Keratinocyte (primary cell): ENCODE results near the gene IFT172. TPM values are rescaled to one million over a fixed set of nuclear protein-coding genes. Genes with fewer than 3 reads are reported as not detected.

Source experiments
- DNase-seq: peaks from one replicate; pipeline ENCODE4 v3.0.0-alpha.2; 2011; ENCODE audit warnings: low read depth, missing footprints, low spot score
- FAIRE-seq: peaks from 2 replicates; lab custom pipeline; 2011; peaks lifted over from hg19 to GRCh38; lab: Jason Lieb, UNC
- H2AFZ ChIP-seq: 2 replicates; pipeline ENCODE4 v1.6.0; 2012; ENCODE audit warnings: low read length, control low read depth, inconsistent platforms; ENCODE audit not compliant: control insufficient read depth
- H3K27ac ChIP-seq: 2 replicates; pipeline ENCODE4 v1.5.1; 2011; ENCODE audit warnings: low read length; ENCODE audit not compliant: control insufficient read depth, insufficient read depth
- H3K27me3 ChIP-seq: 3 replicates; pipeline ENCODE4 v1.6.0; 2011; ENCODE audit warnings: low read length; ENCODE audit not compliant: control insufficient read depth, insufficient read depth; ENCODE audit errors: extremely low read depth
- H3K36me3 ChIP-seq, 2 experiments: 2 replicates in 1 of 2; 3 replicates in 1 of 2; pipeline ENCODE4 v1.5.1; 2011; ENCODE audit warnings: low read length in 2 of 2, mild to moderate bottlenecking in 1 of 2; ENCODE audit not compliant: control insufficient read depth in 2 of 2, insufficient read depth in 2 of 2; ENCODE audit errors: extremely low read depth in 1 of 2
- H3K4me1 ChIP-seq: 3 replicates; pipeline ENCODE4 v1.5.1; 2011; ENCODE audit warnings: low read length; ENCODE audit not compliant: control insufficient read depth, insufficient read depth; ENCODE audit errors: extremely low read depth
- H3K4me2 ChIP-seq: 3 replicates; pipeline ENCODE4 v1.6.0; 2011; ENCODE audit warnings: low read depth, low read length; ENCODE audit not compliant: control insufficient read depth, insufficient read depth; ENCODE audit errors: extremely low read depth
- H3K4me3 ChIP-seq, 3 experiments: fragments of 200-600 bp in 1 of 3; sonication (generic) in 1 of 3; 2 replicates in 2 of 3; 3 replicates in 1 of 3; pipeline ENCODE4 v1.5.1; 2011 to 2016; ENCODE audit warnings: low read length in 3 of 3, mild to moderate bottlenecking in 3 of 3, control low read depth in 2 of 3, inconsistent platforms in 1 of 3, low read depth in 1 of 3, mixed read lengths in 1 of 3, mixed run types in 1 of 3, moderate library complexity in 1 of 3; ENCODE audit not compliant: control insufficient read depth in 2 of 3, insufficient read depth in 2 of 3; ENCODE audit errors: extremely low read depth in 1 of 3
- H3K79me2 ChIP-seq: 2 replicates; pipeline ENCODE4 v1.6.0; 2012; ENCODE audit warnings: low read length; ENCODE audit not compliant: control insufficient read depth, insufficient read depth
- H3K9ac ChIP-seq: 3 replicates; pipeline ENCODE4 v1.6.0; 2011; ENCODE audit warnings: low read length; ENCODE audit not compliant: control insufficient read depth, insufficient read depth; ENCODE audit errors: extremely low read depth
- H3K9me1 ChIP-seq: 3 replicates; pipeline ENCODE4 v1.6.0; 2011; ENCODE audit warnings: low read length; ENCODE audit not compliant: control insufficient read depth, insufficient read depth; ENCODE audit errors: extremely low read depth
- H3K9me3 ChIP-seq: 2 replicates; pipeline ENCODE4 v1.5.1; 2012; ENCODE audit warnings: low read depth, low read length; ENCODE audit not compliant: control insufficient read depth
- H4K20me1 ChIP-seq: 3 replicates; pipeline ENCODE4 v1.6.0; 2011; ENCODE audit warnings: low read length; ENCODE audit not compliant: control insufficient read depth, insufficient read depth; ENCODE audit errors: extremely low read depth
- EZH2 ChIP-seq: IDR thresholded peaks from one replicate; pipeline ENCODE4 v1.6.1; 2012; ENCODE audit warnings: inconsistent platforms, mild to moderate bottlenecking, low read length, moderate library complexity
- dilution Hi-C: fragments of 300-500 bp; cut with MboI; formaldehyde crosslinking; loops from one replicate; pipeline ENCODE4 v1.7.0; 2020; ENCODE audit warnings: low sequenced_read_pairs; ENCODE audit not compliant: extremely low pct_ligation_motif_present
- polyA plus RNA-seq, 5 experiments: library from polyadenylated mRNA; depleted of rRNA in 3 of 5; stranded (reverse) in 3 of 5; stranded (forward) in 1 of 5; unstranded in 1 of 5; fragments of >200 nt; gene quantifications; 1 replicate in 1 of 5; 2 replicates in 3 of 5; 3 replicates in 1 of 5; pipeline versions ENCODE4 v1.2.1 to v1.2.3, GENCODE V29; 2011 to 2012; ENCODE audit warnings: missing spikeins in 2 of 5, low read depth in 1 of 5, low replicate concordance in 1 of 5
- TF ChIP-seq, protein P1 (sequence below), 3 experiments: IDR thresholded peaks in 1 of 3; conservative IDR thresholded peaks in 1 of 3; optimal IDR thresholded peaks in 1 of 3; 2 replicates in 2 of 3; 3 replicates in 1 of 3; pipeline versions ENCODE3 to v1.5.1; 2011; ENCODE audit warnings: low read length in 3 of 3, mild to moderate bottlenecking in 3 of 3, moderate library complexity in 2 of 3, control low read depth in 1 of 3, inconsistent platforms in 1 of 3; ENCODE audit not compliant: insufficient read depth in 2 of 3; ENCODE audit errors: extremely low read depth in 1 of 3

The IFT172 gene
- polyA plus RNA-seq, 1 donor (not counting 4 experiments of a cell fraction or from before 2014, with no cell fraction given): 12.7 TPM

DNA sequence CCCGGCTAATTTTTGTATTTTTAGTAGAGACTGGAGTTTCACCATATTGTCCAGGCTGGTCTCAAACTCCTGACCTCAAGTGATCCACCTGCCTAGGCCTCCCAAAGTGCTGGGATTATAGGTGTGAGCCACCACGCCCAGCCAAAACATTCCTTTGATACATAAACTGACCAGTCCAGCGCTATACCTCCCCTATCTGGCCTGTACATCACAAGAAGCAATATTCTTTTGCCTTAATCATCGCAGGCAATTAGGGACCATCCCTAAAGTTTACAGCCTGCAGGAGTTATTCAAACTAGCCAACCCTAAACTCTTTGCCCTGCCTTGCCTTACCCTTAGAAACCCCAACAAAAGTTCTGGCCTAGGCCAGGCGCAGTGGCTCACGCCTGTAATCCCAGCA, 73.4 kb downstream of the IFT172 start:
- Histone ChIP-seq H3K27me3 (no peaks in the 10 kb centered on the region), H3K36me3 (no peaks in the 10 kb centered on the region), H3K79me2 (no peaks in the 10 kb centered on the region), H3K9ac (no peak overlapping the region), H3K9me1 (no peaks in the 10 kb centered on the region), H3K9me3 (no peaks in the 10 kb centered on the region), H2AFZ (no peak overlapping the region), H4K20me1 (no peaks in the 10 kb centered on the region), H3K4me2 (no peak overlapping the region), H3K4me1 (no peaks in the 10 kb centered on the region), H3K4me3 (no peak overlapping the region), H3K27ac (no peak overlapping the region)
- DNase-seq (no peak), FAIRE-seq (no peak)
- TF ChIP-seq EZH2: no peak
- TF ChIP-seq, protein P1, sequence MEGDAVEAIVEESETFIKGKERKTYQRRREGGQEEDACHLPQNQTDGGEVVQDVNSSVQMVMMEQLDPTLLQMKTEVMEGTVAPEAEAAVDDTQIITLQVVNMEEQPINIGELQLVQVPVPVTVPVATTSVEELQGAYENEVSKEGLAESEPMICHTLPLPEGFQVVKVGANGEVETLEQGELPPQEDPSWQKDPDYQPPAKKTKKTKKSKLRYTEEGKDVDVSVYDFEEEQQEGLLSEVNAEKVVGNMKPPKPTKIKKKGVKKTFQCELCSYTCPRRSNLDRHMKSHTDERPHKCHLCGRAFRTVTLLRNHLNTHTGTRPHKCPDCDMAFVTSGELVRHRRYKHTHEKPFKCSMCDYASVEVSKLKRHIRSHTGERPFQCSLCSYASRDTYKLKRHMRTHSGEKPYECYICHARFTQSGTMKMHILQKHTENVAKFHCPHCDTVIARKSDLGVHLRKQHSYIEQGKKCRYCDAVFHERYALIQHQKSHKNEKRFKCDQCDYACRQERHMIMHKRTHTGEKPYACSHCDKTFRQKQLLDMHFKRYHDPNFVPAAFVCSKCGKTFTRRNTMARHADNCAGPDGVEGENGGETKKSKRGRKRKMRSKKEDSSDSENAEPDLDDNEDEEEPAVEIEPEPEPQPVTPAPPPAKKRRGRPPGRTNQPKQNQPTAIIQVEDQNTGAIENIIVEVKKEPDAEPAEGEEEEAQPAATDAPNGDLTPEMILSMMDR (optimal IDR thresholded peaks at IDR 0.05 in 1 of 3, IDR thresholded peaks at IDR 0.05 in 1 of 3, conservative IDR thresholded peaks at IDR 0.05 in 1 of 3; ENCODE audit: extremely low read depth in 1 of 3, insufficient read depth in 2 of 3, low read length in 3 of 3): no peak
- dilution Hi-C loops: no loop called here

DNA sequence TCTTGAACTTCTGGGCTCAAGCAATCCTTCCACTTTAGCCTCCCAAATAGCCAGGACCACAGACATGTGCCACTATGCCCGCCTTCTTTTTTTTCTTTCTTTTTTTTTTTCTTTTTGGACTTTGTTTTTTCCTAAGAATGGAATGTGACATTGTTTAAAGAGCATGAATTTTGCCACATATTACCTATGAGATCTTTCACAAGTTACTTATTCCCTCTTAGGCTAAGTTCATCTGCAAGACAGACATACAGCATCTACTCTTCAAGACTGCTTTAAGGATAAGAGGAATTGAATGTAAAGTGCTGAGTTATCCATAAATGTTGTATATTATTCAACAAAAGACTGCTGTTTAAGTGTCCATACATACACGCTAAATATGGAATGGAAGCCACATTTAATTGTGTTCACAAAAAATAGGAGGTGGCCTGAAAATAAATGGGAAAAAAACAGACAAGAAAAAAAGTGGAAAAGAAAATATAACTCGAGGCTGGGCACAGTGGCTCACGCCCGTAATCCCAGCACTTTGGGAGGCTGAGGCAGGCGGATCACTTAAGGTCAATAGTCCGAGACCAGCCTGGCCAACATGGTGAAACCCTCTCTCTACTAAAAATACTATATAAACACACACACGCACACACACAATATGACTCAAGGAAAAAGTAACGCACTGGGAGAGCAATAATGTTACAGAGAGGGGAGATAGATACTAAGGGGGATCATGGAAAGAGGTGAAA, 77.0 kb downstream of the IFT172 start:
- no peak overlapping the region for H3K4me3 ChIP-seq
- H3K9ac ChIP-seq: no peak overlapping the region
- H3K9me3 ChIP-seq: no peaks in the 10 kb centered on the region
- H3K4me2 ChIP-seq: no peak overlapping the region
- dilution Hi-C loops: no loop called here
- peaks cover 10% of the 10 kb centered on the region for H3K4me1 ChIP-seq
- no peaks in the 10 kb centered on the region for H3K9me1 ChIP-seq
- DNase-seq: no peak
- H3K27me3 ChIP-seq: no peaks in the 10 kb centered on the region
- H3K27ac ChIP-seq: no peak overlapping the region
- H3K36me3 ChIP-seq: no peaks in the 10 kb centered on the region
- H3K79me2 ChIP-seq: peaks cover 17% of the 10 kb centered on the region
- TF ChIP-seq EZH2: no peak
- TF ChIP-seq, protein P1 (optimal IDR thresholded peaks at IDR 0.05 in 1 of 3, IDR thresholded peaks at IDR 0.05 in 1 of 3, conservative IDR thresholded peaks at IDR 0.05 in 1 of 3; ENCODE audit: extremely low read depth in 1 of 3, insufficient read depth in 2 of 3, low read length in 3 of 3): no peak
- FAIRE-seq: no peak
- H2AFZ ChIP-seq: no peak overlapping the region
- H4K20me1 ChIP-seq: peaks cover 5% of the 10 kb centered on the region
